K562 (cell line): ENCODE results near the gene RABL6. TPM values are rescaled to one million over a fixed set of nuclear protein-coding genes. Genes with fewer than 3 reads are reported as not detected.
A peak's percentile ranks its signal among the peaks of the same experiment; 100 is the strongest.

Source experiments
- ATAC-seq: fragments of 200-7000 bp; cut with Tn5 transposase; 3 replicates; pipeline ENCODE4 v1.9.1; 2020; ENCODE audit warnings: moderate library complexity
- BruUV-seq: library from RNA; stranded (reverse); fragments of 400-500 nt; replicated peaks from 2 replicates; lab custom pipeline; 2021; lab: Mats Ljungman, UMichigan
- CTCF ChIA-PET: fragments of 300-600 bp; formaldehyde crosslinking; extraction: SDS; loops from one replicate; lab custom pipeline; 2021; ENCODE audit warnings: low intra/inter-chr PET ratio; lab: Yijun Ruan, JAX
- POLR2A ChIA-PET: fragments of 300-600, 350-650 bp; sonication (Branson Sonifier 250); formaldehyde crosslinking; extraction: SDS; loops from one replicate; lab custom pipeline; 2021; ENCODE audit warnings: antibody characterized with exemption, inconsistent platforms; lab: Yijun Ruan, JAX
- DNase-seq, 4 experiments: peaks; one replicate each; pipeline versions ENCODE4 v3.0.0 to v3.0.0-alpha.2; 2011 to 2018; ENCODE audit warnings: low spot score in 3 of 4, mixed read lengths in 3 of 4; ENCODE audit errors: extremely low read depth in 1 of 4
- FAIRE-seq: peaks from 2 replicates; lab custom pipeline; 2011; peaks lifted over from hg19 to GRCh38; lab: Jason Lieb, UNC
- H2AFZ ChIP-seq: 2 replicates; pipeline ENCODE4 v1.6.0; 2011; ENCODE audit warnings: low read depth, low read length, control low read depth, inconsistent platforms
- H3K27ac ChIP-seq: fragments of 200-600 bp; 3 replicates; pipeline ENCODE4 v1.8.0; 2011; ENCODE audit warnings: low read depth, mild to moderate bottlenecking, control low read depth, inconsistent platforms, low read length, moderate library complexity, mixed read lengths; ENCODE audit errors: extremely low read depth
- H3K27me3 ChIP-seq, 2 experiments: fragments of 300-600 bp in 1 of 2; 2 replicates in 1 of 2; 3 replicates in 1 of 2; pipeline versions ENCODE4 v1.6.0 to v1.8.0; 2011; ENCODE audit warnings: inconsistent platforms in 2 of 2, low read length in 2 of 2, mild to moderate bottlenecking in 1 of 2, mixed read lengths in 1 of 2, moderate library complexity in 1 of 2; ENCODE audit not compliant: control insufficient read depth in 2 of 2, insufficient read depth in 2 of 2
- H3K36me3 ChIP-seq: fragments of 300-600 bp; 3 replicates; pipeline ENCODE4 v1.8.0; 2011; ENCODE audit warnings: mild to moderate bottlenecking, low read length, inconsistent platforms; ENCODE audit not compliant: control insufficient read depth, insufficient read depth
- H3K4me1 ChIP-seq, 2 experiments: fragments of 200-600 bp in 1 of 2; replicated peaks in 1 of 2; 2 replicates in 1 of 2; 3 replicates in 1 of 2; pipeline versions ENCODE4 v1.5.1 to v1.8.0; 2011; ENCODE audit warnings: inconsistent platforms in 2 of 2, low read length in 2 of 2, mild to moderate bottlenecking in 1 of 2, mixed read lengths in 1 of 2, moderate library complexity in 1 of 2; ENCODE audit not compliant: control insufficient read depth in 2 of 2, insufficient read depth in 2 of 2
- H3K4me2 ChIP-seq: 2 replicates; pipeline ENCODE4 v1.6.1; 2011; ENCODE audit warnings: low read length, control low read depth, inconsistent platforms, mixed read lengths; ENCODE audit not compliant: insufficient read depth
- H3K4me3 ChIP-seq: fragments of 200-600 bp; sonication (generic), shearing (Covaris generic); 2 replicates; pipeline ENCODE4 v1.5.1; 2016; ENCODE audit warnings: control low read depth, inconsistent platforms
- H3K79me2 ChIP-seq: fragments of 200-600 bp; 3 replicates; pipeline ENCODE4 v1.8.0; 2011; ENCODE audit warnings: low read length, inconsistent platforms; ENCODE audit not compliant: control insufficient read depth, insufficient read depth
- H3K9ac ChIP-seq, 2 experiments: 2 replicates each; pipeline versions ENCODE4 v1.6.0 to v1.6.1; 2011; ENCODE audit warnings: low read depth in 2 of 2, low read length in 2 of 2, control low read depth in 1 of 2, inconsistent platforms in 1 of 2, mild to moderate bottlenecking in 1 of 2, mixed read lengths in 1 of 2; ENCODE audit not compliant: insufficient read depth in 1 of 2
- H3K9me1 ChIP-seq: one replicate; pipeline ENCODE4 v1.6.0; 2011; ENCODE audit warnings: inconsistent platforms, mild to moderate bottlenecking, low read length, moderate library complexity; ENCODE audit not compliant: control insufficient read depth, insufficient read depth
- H3K9me3 ChIP-seq: replicated peaks from 2 replicates; pipeline ENCODE4 v1.5.1; 2011; ENCODE audit warnings: low read depth, low read length, inconsistent platforms; ENCODE audit not compliant: control insufficient read depth, insufficient read depth
- H4K20me1 ChIP-seq: replicated peaks from 2 replicates; pipeline ENCODE4 v1.6.1; 2011; ENCODE audit warnings: low read length, inconsistent platforms, mixed read lengths; ENCODE audit not compliant: control insufficient read depth, insufficient read depth
- ESRRA ChIP-seq: fragments of 450-650 bp; IDR thresholded peaks from 2 replicates; pipeline ENCODE4 v1.6.1; 2014; ENCODE audit warnings: low read depth, mild to moderate bottlenecking, moderate library complexity, borderline replicate concordance
- FOXJ2 ChIP-seq: fragments of 200-800 bp; sonication (Bioruptor generic); IDR thresholded peaks from 2 replicates; pipeline ENCODE4 v1.6.1; 2016; ENCODE audit warnings: missing genetic modification characterization, missing compliant biosample characterization
- HDAC1 ChIP-seq, 2 experiments: fragments of 450-650 bp; IDR thresholded peaks; 2 replicates each; pipeline ENCODE4 v1.6.1; 2016 to 2017; ENCODE audit warnings: inconsistent platforms in 1 of 2, mild to moderate bottlenecking in 1 of 2, moderate library complexity in 1 of 2
- HMBOX1 ChIP-seq: sonication (generic); IDR thresholded peaks from 2 replicates; pipeline ENCODE4 v1.6.1; 2016
- KAT7 ChIP-seq: sonication (generic); formaldehyde crosslinking; IDR thresholded peaks from 2 replicates; pipeline ENCODE4 v1.8.0; 2022; ENCODE audit warnings: missing genetic modification reagents, mild to moderate bottlenecking, borderline replicate concordance
- KDM5B ChIP-seq: fragments of 200-600 bp; sonication (generic); IDR thresholded peaks from 2 replicates; pipeline ENCODE4 v1.6.1; 2012; ENCODE audit warnings: low read depth, mild to moderate bottlenecking, moderate library complexity, low read length, control low read depth, inconsistent platforms; ENCODE audit not compliant: insufficient replicate concordance
- MBD1 ChIP-seq: fragments of 250-450 bp; sonication (Bioruptor Pico); IDR thresholded peaks from 2 replicates; pipeline ENCODE4 v1.8.0; 2022; ENCODE audit warnings: inconsistent platforms
- NFATC3 ChIP-seq: fragments of 450-650 bp; IDR thresholded peaks from 2 replicates; pipeline ENCODE4 v1.6.1; 2017; ENCODE audit warnings: mild to moderate bottlenecking
- NUFIP1 ChIP-seq: fragments of 450-650 bp; IDR thresholded peaks from 2 replicates; pipeline ENCODE4 v1.6.1; 2018; ENCODE audit not compliant: partially characterized antibody
- POLR2B ChIP-seq: fragments of 450-650 bp; IDR thresholded peaks from 2 replicates; pipeline ENCODE4 v1.6.1; 2018; ENCODE audit warnings: low read depth; ENCODE audit not compliant: partially characterized antibody
- POLR2H ChIP-seq: IDR thresholded peaks from 2 replicates; pipeline ENCODE4 v1.6.1; 2016; ENCODE audit warnings: missing genetic modification characterization, low read depth, mild to moderate bottlenecking, control low read depth, missing compliant biosample characterization, moderate library complexity
- RB1 ChIP-seq: fragments of 450-650 bp; IDR thresholded peaks from 2 replicates; pipeline ENCODE4 v1.6.1; 2017; ENCODE audit warnings: low read depth, mild to moderate bottlenecking
- RBFOX2 ChIP-seq: fragments of 200-400 bp; formaldehyde crosslinking; IDR thresholded peaks from 2 replicates; pipeline ENCODE4 v1.6.1; 2017; ENCODE audit warnings: low read depth, mild to moderate bottlenecking, low read length, moderate library complexity
- SAFB ChIP-seq: fragments of 200-400 bp; formaldehyde crosslinking; IDR thresholded peaks from 2 replicates; pipeline ENCODE4 v1.6.1; 2017; ENCODE audit warnings: low read depth, low read length, borderline replicate concordance
- TEAD4 ChIP-seq, 2 experiments: sonication (generic) in 1 of 2; formaldehyde crosslinking in 1 of 2; IDR thresholded peaks; 2 replicates each; pipeline versions ENCODE4 v1.6.1 to v1.8.0; 2012 to 2022; ENCODE audit warnings: borderline replicate concordance in 1 of 2, inconsistent platforms in 1 of 2, low read length in 1 of 2, mild to moderate bottlenecking in 1 of 2, missing genetic modification reagents in 1 of 2
- ZNF124 ChIP-seq: sonication (generic); formaldehyde crosslinking; IDR thresholded peaks from 2 replicates; pipeline ENCODE4 v1.8.1; 2022; ENCODE audit warnings: missing genetic modification reagents
- WGBS: fragments of 100-300 bp; shearing (Covaris generic); methylation state at CpG from one replicate; pipeline ENCODE4 v1.1.6; 2016; ENCODE audit warnings: low coverage, mixed read lengths; ENCODE audit not compliant: insufficient coverage; ENCODE audit errors: missing lambda C conversion rate; 5-methylcytosine and 5-hydroxymethylcytosine counted together
- in situ Hi-C: fragments of 300-500 bp; cut with MboI; formaldehyde crosslinking; loops from 4 replicates; pipeline ENCODE4 v1.15.0; 2018; ENCODE audit warnings: inconsistent platforms, mixed read lengths
- intact Hi-C: fragments of 100-400 bp; cut with micrococcal nuclease; formaldehyde crosslinking; loops from 2 replicates; pipeline ENCODE4 v1.14.2; 2022
- polyA plus RNA-seq, 8 experiments: library from polyadenylated mRNA; depleted of rRNA in 4 of 8; stranded (reverse) in 5 of 8; unstranded in 3 of 8; fragments of >200 nt; fragmentation: Nextera tagmentation in 2 of 8; fragmentation: Illumina TruSeq in 1 of 8; extraction: Ambion mirVana in 2 of 8; extraction: Trizol in 1 of 8; gene quantifications; 2 replicates each; pipeline versions ENCODE4 v1.2.1 to v1.2.3, GENCODE V29; 2011 to 2014; ENCODE audit warnings: inconsistent platforms in 1 of 8, missing spikeins in 1 of 8
- total RNA-seq, 7 experiments: library from RNA; depleted of rRNA in 6 of 7; stranded (reverse); fragments of >200 nt in 6 of 7; fragmentation: Illumina TruSeq in 2 of 7; extraction: Trizol in 2 of 7; gene quantifications; 2 replicates each; pipeline versions ENCODE4 v1.2.1 to v1.2.3, GENCODE V29; 2011 to 2021; ENCODE audit warnings: low replicate concordance in 1 of 7

RABL6 gene
- total and polyA plus RNA-seq, 9 of the 15 experiments (the other 6 are each of a cell fraction or from before 2014, with no cell fraction given): 5.6 to 181 (median 84.5) TPM

GRCh38 chr9:136847088-136847825 is 39.5 kb downstream of the RABL6 start (continued):
- TF ChIP-seq HMBOX1: no peak
- TF ChIP-seq NFATC3: no peak
- no peak for TF ChIP-seq KAT7 (CRISPR knock-in tag)
- TF ChIP-seq MBD1: no peak

GRCh38 chr9:136847826-136848392 is 40.2 kb downstream of the RABL6 start:
- peak overlapping the region; percentile 91 for H2AFZ ChIP-seq
- H3K27ac ChIP-seq: peak overlapping the region; percentile 89
- no peaks in the 10 kb centered on the region for H3K9me3 ChIP-seq
- peak; percentile 74 for ATAC-seq
- ChIA-PET CTCF (no interaction called here), POLR2A (interaction anchor here (0.6 to 1.8 kb wide), 17 partner anchors 8 to 697 kb away, joined by 3 to 8 read pairs (median 4); partner anchors contain the start of genes EDF1, SAPCD2 and TRAF2)
- no peaks in the 10 kb centered on the region for H3K27me3 ChIP-seq
- in situ Hi-C loops: no loop called here
- BruUV-seq: TSS peak; percentile 34
- peak overlapping the region; percentile 97 for H3K4me2 ChIP-seq
- peaks cover 13 to 85% of the 10 kb centered on the region in 2 experiments; a peak in 4 of 5 replicates for H3K4me1 ChIP-seq
- WGBS: under 1% methylated on average over 45 of the region's 48 CpGs
- FAIRE-seq: peak; percentile 96
- no peaks in the 10 kb centered on the region for H3K9me1 ChIP-seq
- H3K36me3 ChIP-seq: peaks cover 25% of the 10 kb centered on the region; the same call in 1 of the 3 replicates
- H3K79me2 ChIP-seq: peaks cover 27% of the 10 kb centered on the region
- intact Hi-C loops: loop anchor here (2.0 to 5.0 kb wide), 2 partner anchors 57 to 94 kb away; partner anchors contain the start of genes FBXW5 and TMEM141
- DNase-seq: peak; percentile 47 to 92 (median 60)
- H3K4me3 ChIP-seq: peak overlapping the region; percentile 95
- H3K9ac ChIP-seq: peak overlapping the region; percentile 92 to 97
- H4K20me1 ChIP-seq: 0 out of 2 replicates have a peak, but pooled peaks cover 5% of the 10 kb centered on the region
- TF ChIP-seq POLR2B: peak; percentile 59
- peak; percentile 88 for TF ChIP-seq RBFOX2
- TF ChIP-seq KDM5B: peak; percentile 83
- peak; percentile 67; the same call in 1 of the 2 replicates for TF ChIP-seq RB1
- no peak for TF ChIP-seq ZNF124 (CRISPR knock-in tag)
- peak; percentile 79; the same call in 1 of the 2 replicates for TF ChIP-seq ESRRA
- peak; percentile 31; the same call in 1 of the 2 replicates for TF ChIP-seq TEAD4 (IDR thresholded peaks at IDR 0.05; ENCODE audit: low read length)
- no peak for TF ChIP-seq TEAD4 (CRISPR knock-in tag; IDR thresholded peaks at IDR 0.05; ENCODE audit: borderline replicate concordance)
- no peak for TF ChIP-seq NUFIP1
- TF ChIP-seq POLR2H (tag): peak; percentile 11; the same call in 1 of the 2 replicates
- 0 out of 2 replicates have a peak, but pooled peaks have one; percentile 45 for TF ChIP-seq SAFB
- TF ChIP-seq HDAC1 (IDR thresholded peaks at IDR 0.05): 0 out of 4 replicates have a peak, but pooled peaks of 1 of the 2 experiments have one; percentile 69
- TF ChIP-seq FOXJ2 (tag): no peak; the same call in 1 of the 2 replicates
